Mucosa of rectum (tissue), 2 donors: ENCODE data around the gene CNOT11.
A peak's percentile ranks its signal among the peaks of the same experiment; 100 is the strongest.
"Not testable (repeated sequence)": the region's sequence is repeated elsewhere in the genome, so short reads cannot be mapped to it uniquely, and the experiment has no call there.

Experiments used
- H3K27ac ChIP-seq, 2 donors: one replicate each; pipeline ENCODE4 v1.7.0; 2013; ENCODE audit warnings: inconsistent platforms in 2 of 2, low read depth in 2 of 2, low read length in 2 of 2
- H3K27me3 ChIP-seq, 2 donors: one replicate each; pipeline ENCODE4 v1.7.0; 2013; ENCODE audit warnings: low read length in 2 of 2; ENCODE audit not compliant: control insufficient read depth in 2 of 2, insufficient read depth in 2 of 2
- H3K36me3 ChIP-seq, 2 donors: one replicate each; pipeline ENCODE4 v1.7.0; 2013; ENCODE audit warnings: low read length in 2 of 2; ENCODE audit not compliant: control insufficient read depth in 2 of 2, insufficient read depth in 2 of 2
- H3K4me1 ChIP-seq, 2 donors: one replicate each; pipeline ENCODE4 v1.7.0; 2013; ENCODE audit warnings: low read length in 2 of 2, mild to moderate bottlenecking in 1 of 2; ENCODE audit not compliant: control insufficient read depth in 2 of 2, insufficient read depth in 2 of 2
- H3K4me3 ChIP-seq, 2 donors: one replicate each; pipeline ENCODE4 v1.7.0; 2013; ENCODE audit warnings: low read length in 2 of 2
- H3K9ac ChIP-seq, 2 donors: one replicate each; pipeline ENCODE4 v1.7.0; 2013; ENCODE audit warnings: low read length in 2 of 2, low read depth in 1 of 2, mild to moderate bottlenecking in 1 of 2
- H3K9me3 ChIP-seq, 2 donors: one replicate each; pipeline ENCODE4 v1.7.0; 2013; ENCODE audit warnings: low read length in 2 of 2; ENCODE audit not compliant: control insufficient read depth in 2 of 2
- donor health status: healthy.
- donor health status: Normal muscosa, but diverticular disease.

The CNOT11 gene

GRCh38 chr2:101252408-101253012 lies at the start of gene CNOT11:
Gene CNOT11, plus strand, starts transcription at chr2:101252886. Its CDS starts 79 bp downstream, at chr2:101252965.
- Histone ChIP-seq H3K4me1 (peaks cover 23 to 28% of the 10 kb centered on the region in 2 donors), H3K4me3 (peak within 1 kb of the TSS; percentile 94 to 97), H3K36me3 (peaks cover 0 to under 1% of the 10 kb centered on the region in 2 donors), H3K9ac (peak within 1 kb of the TSS; percentile 94 to 97), H3K27ac (peak within 1 kb of the TSS; percentile 92 to 95), H3K27me3 (no peaks in the 10 kb centered on the region), H3K9me3 (no peaks in the 10 kb centered on the region)

DNA sequence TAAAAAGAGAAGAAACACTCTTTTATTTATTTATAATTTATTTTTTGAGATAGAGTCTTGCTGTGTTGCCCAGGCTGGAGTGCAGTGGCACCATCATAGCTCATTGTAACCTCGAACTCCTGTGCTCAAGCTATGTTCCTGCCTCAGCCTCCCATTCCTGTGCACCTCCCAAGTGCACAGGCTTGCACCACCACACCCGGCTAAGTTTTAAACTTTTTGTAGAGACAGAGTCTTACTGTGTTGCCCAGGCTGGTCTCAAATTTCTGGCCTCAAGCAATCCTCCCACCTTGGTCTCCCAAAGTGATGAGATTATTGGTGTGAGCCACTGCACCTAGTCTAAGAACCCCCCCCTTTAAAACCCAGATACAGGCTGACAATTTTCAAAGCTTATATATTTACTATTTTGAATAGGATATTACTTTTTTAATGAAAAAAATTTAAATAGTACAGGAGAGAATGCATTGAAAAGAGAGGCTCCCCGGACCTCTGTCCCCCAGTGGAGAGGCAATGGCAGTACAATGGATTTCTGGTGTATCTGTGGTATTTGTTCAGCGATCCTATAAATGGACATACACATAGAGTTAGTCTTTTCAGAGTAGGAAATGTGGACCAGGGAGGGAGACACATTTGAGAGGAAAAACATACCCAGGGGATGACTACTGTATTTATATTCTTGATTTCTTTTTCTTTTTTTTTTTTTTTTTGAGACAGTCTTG lies 48.1 kb upstream of the CNOT11 start:
- H3K27me3 ChIP-seq, result no peaks in the 10 kb centered on the region
- H3K4me1 ChIP-seq, result no peaks in the 10 kb centered on the region
- H3K36me3 ChIP-seq, result no peaks in the 10 kb centered on the region
- H3K9ac ChIP-seq, result no peak overlapping the region
- H3K27ac ChIP-seq, result no peak overlapping the region
- no peak overlapping the region for H3K4me3 ChIP-seq
- H3K9me3 ChIP-seq, result no peaks in the 10 kb centered on the region

GRCh38 chr2:101205521-101206479 lies 46.9 kb upstream of the CNOT11 start:
- Histone ChIP-seq H3K27ac (no peak overlapping the region), H3K4me1 (no peaks in the 10 kb centered on the region), H3K27me3 (no peaks in the 10 kb centered on the region), H3K36me3 (no peaks in the 10 kb centered on the region), H3K4me3 (peak overlapping the region; percentile 23 to 65), H3K9me3 (no peaks in the 10 kb centered on the region), H3K9ac (peak overlapping the region; percentile 6 to 33)

DNA sequence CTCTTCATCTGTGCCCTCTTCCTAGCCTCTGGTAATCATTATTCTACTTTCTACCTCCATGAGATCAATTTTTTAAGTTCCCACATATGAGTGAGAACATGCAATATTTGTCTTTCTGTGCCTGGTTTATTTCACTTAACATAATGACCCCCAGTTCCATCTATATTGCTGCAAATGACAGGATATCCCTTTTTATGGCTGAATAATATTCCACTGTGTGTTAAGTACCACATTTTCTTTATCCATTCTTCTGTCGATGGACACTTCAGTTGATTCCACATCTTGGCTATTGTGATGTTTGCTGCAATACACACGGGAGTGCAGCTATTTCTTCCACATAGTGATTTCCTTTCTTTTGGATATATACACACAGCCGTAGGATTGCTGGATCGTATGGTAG lies 43.9 kb upstream of the CNOT11 start:
- Histone ChIP-seq H3K36me3 (no peaks in the 10 kb centered on the region), H3K27me3 (no peaks in the 10 kb centered on the region), H3K4me3 (no peak overlapping the region), H3K27ac (no peak overlapping the region), H3K9me3 (no peaks in the 10 kb centered on the region), H3K9ac (no peak overlapping the region), H3K4me1 (no peaks in the 10 kb centered on the region)

GRCh38 chr2:101219246-101219645 lies 33.4 kb upstream of the CNOT11 start:
- Histone ChIP-seq H3K9me3 (no peaks in the 10 kb centered on the region), H3K27me3 (no peaks in the 10 kb centered on the region), H3K4me1 (no peaks in the 10 kb centered on the region), H3K36me3 (no peaks in the 10 kb centered on the region), H3K27ac (no peak overlapping the region), H3K9ac (no peak overlapping the region), H3K4me3 (no peak overlapping the region)

DNA sequence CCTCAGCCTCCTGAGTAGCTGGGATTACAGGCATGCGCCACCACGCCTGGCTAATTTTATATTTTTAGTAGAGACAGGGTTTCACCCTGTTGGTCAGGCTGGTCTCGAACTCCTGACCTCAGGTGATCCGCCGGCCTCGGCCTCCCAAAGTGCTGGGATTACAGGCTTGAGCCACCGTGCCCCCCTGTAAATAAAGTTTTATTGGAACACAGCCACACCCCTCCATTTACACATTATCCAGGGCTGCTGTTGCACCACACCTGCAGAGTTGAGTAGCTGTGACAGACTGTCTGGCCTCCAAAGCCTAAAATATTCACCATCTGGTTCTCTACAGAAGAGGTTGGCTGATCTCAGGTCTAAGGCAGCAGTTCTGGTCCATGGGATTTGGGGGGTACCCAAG lies 32.6 kb upstream of the CNOT11 start:
- H3K9ac ChIP-seq, H3K27me3 ChIP-seq, H3K27ac ChIP-seq, H3K4me1 ChIP-seq, H3K36me3 ChIP-seq, H3K4me3 ChIP-seq, H3K9me3 ChIP-seq: not testable (repeated sequence)

GRCh38 chr2:101223814-101224231 lies 28.9 kb upstream of the CNOT11 start:
- H3K27ac ChIP-seq, result peak overlapping the region in 1 of 2 donors; percentile 38
- H3K9ac ChIP-seq, result no peak overlapping the region
- no peaks in the 10 kb centered on the region for H3K4me1 ChIP-seq
- H3K9me3 ChIP-seq, result no peaks in the 10 kb centered on the region
- H3K4me3 ChIP-seq, result peak overlapping the region in 1 of 2 donors; percentile 20
- H3K27me3 ChIP-seq, result no peaks in the 10 kb centered on the region
- no peaks in the 10 kb centered on the region for H3K36me3 ChIP-seq

DNA sequence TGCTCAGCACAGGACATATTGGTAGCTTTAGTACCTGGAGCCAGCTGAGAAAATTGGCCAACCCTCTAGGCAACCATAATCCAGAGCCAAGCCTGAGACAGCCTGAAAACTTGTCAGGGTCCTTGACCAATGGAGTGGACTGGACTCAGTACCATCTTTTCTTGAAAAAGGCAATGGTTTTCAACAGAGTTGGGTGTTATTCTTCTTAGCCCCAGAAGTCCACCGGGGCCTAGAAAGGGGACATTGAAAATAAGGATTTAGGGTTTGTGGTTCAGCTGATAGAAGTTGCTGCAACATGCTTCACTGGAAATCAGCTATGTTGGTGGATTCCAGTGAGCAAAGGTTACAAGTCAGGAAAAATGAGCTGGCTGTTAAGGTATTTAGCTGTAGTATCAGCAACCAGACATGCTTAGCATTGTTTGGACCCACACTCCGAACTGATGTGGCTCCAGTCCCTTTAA lies 22.1 kb upstream of the CNOT11 start:
- Histone ChIP-seq H3K4me3 (no peak overlapping the region), H3K9ac (no peak overlapping the region), H3K36me3 (no peaks in the 10 kb centered on the region), H3K9me3 (no peaks in the 10 kb centered on the region), H3K27ac (no peak overlapping the region), H3K27me3 (no peaks in the 10 kb centered on the region), H3K4me1 (peaks cover 0 to 7% of the 10 kb centered on the region in 2 donors)

DNA sequence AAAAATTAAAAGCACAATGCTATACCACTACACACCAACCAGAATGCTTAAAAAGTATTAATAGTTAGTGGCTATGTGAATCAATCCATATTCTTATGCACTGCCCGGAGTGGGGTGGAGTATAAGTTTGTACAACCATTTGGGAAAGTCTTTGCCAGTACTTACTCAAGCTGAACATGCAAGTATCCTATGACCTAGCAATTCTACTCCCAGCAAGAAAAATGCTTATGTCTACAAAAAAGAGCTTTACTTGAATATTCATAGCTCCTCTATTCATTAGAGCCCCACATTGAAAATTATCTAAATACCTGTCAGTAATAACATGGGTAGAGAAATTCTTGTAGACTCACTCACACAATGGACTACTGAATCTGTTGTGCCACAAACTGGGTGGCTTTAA lies 21.4 kb upstream of the CNOT11 start:
- Histone ChIP-seq H3K27ac (no peak overlapping the region), H3K9me3 (no peaks in the 10 kb centered on the region), H3K4me1 (peaks cover 0 to 7% of the 10 kb centered on the region in 2 donors), H3K9ac (no peak overlapping the region), H3K27me3 (no peaks in the 10 kb centered on the region), H3K4me3 (no peak overlapping the region), H3K36me3 (no peaks in the 10 kb centered on the region)
